GM12891 (cell line): ENCODE measurements around the gene FAM234B.
"Not testable (repeated sequence)": the region's sequence is repeated elsewhere in the genome, so short reads cannot be mapped to it uniquely, and the experiment has no call there.

Source experiments
- DNase-seq: peaks from one replicate; pipeline ENCODE4 v3.0.0; 2011; ENCODE audit warnings: low spot score; ENCODE audit not compliant: insufficient read length
- FAIRE-seq: peaks from 2 replicates; lab custom pipeline; 2011; peaks lifted over from hg19 to GRCh38; lab: Jason Lieb, UNC
- PAX5 ChIP-seq: IDR thresholded peaks from 2 replicates; pipeline ENCODE4 v1.6.1; 2011; ENCODE audit warnings: low read length, moderate library complexity, mild to moderate bottlenecking; ENCODE audit not compliant: insufficient read depth, severe bottlenecking
- POLR2A ChIP-seq: IDR thresholded peaks from 2 replicates; pipeline ENCODE4 v1.6.1; 2011; ENCODE audit warnings: low read depth, low read length, control low read depth
- POLR2AphosphoS5 ChIP-seq: IDR thresholded peaks from 2 replicates; pipeline ENCODE4 v1.6.1; 2011; ENCODE audit warnings: low read depth, low read length, control low read depth
- POU2F2 ChIP-seq: IDR thresholded peaks from 2 replicates; pipeline ENCODE4 v1.6.1; 2011; ENCODE audit warnings: low read depth, mild to moderate bottlenecking, control low read depth, low read length, moderate library complexity
- SPI1 ChIP-seq: IDR thresholded peaks from 2 replicates; pipeline ENCODE4 v1.6.1; 2011; ENCODE audit warnings: low read depth, low read length, control low read depth
- TAF1 ChIP-seq: IDR thresholded peaks from 2 replicates; pipeline ENCODE4 v1.6.1; 2011; ENCODE audit warnings: low read depth, low read length, control low read depth

Gene FAM234B

DNA sequence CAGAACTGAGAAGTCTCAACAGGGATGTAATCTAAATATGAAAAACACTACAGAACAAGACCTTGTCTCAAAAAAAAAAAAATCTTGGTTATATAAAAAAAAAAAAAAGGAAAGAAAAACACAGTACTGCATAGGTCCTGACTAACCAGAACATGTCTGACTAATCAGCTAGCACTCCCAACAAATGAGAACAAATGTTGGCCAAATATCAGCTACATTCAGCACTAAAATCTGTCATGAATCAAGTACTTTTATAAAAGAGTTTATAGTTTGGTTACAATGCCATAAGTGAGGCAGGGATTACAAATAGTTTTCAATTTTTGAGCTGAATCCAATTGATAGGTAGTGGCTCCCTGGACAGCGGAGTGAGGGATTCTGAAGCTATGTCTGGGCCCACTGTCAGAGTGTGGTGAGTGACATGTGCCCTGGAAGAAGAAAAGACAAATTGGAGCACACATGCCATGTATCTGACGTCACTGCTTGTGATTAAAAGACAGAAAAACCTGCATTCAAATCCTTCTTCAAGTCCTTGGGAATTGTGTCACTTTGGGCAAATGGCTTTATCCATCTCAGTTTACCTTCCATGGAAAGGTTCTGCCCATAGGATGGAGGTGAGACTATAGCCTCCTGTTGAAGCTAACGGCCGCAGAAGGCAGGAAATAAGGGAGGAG, 5.6 kb upstream of the FAM234B start:
- TF ChIP-seq POLR2AphosphoS5: no peak
- no peak for TF ChIP-seq POU2F2
- no peak for TF ChIP-seq PAX5
- TF ChIP-seq POLR2A: no peak
- TF ChIP-seq SPI1: no peak
- no peak for TF ChIP-seq TAF1
- no peak for DNase-seq
- FAIRE-seq: no peak

- FAIRE-seq (no peak), DNase-seq (no peak)
- TF ChIP-seq PAX5: no peak
Measured at GRCh38 chr12:13039328-13039956, 4.7 kb upstream of the FAM234B start.

DNA sequence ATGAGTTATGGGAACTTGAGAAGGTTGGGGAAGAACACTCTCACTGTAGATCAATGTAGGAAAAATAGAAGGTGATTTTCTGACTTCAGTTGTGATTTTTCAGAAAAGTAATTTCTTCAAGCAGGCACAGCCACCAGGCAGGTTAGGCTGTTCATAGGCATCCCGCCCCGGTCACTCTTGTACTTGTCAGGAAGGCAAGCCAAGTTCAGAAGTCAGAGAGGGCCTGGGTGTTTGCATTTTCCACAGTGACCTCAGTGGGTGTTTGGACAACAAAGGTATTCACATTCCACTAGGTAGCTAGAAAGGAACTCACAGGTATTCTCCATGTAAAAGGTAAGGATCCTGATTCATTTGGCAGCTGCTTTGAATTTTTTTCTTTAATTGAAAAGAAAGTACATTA, 3.0 kb upstream of the FAM234B start:
- TF ChIP-seq PAX5 (no peak), POLR2A (no peak)
- no peak for DNase-seq
- no peak for FAIRE-seq

DNA sequence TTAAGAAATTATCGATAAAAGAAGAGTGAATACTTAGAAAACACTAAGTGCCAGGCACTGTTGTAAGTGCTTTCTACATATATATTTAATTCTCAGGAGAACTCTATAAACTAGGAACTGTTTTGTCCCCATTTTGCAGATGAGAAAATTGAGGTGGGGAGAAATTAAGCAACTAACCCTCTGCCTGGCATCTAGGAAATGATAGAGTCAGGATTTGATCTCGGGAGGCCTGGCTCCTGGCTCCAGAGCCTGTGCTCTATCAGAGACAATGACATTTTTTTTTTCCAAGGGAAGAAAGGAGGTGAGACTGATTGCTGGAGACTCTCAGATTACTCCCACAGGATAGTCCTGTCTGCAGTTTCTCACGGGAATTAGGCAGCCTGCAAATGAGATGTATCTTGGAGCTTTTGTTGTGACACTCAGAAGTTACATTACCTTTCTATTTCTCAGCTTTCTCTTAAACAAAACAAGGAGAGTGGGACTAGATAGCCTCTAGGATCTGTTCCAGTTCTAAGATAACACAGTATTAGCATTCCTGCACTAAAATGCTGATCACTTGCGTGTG, 1.4 kb upstream of the FAM234B start:
- TF ChIP-seq PAX5 (no peak), TAF1 (no peak)
- FAIRE-seq: no peak
- no peak for DNase-seq

GRCh38 chr12:13044906-13045299, 722 bp downstream of the FAM234B start:
- no peak for TF ChIP-seq POLR2AphosphoS5
- no peak for TF ChIP-seq POLR2A
- no peak for TF ChIP-seq TAF1
- no peak for TF ChIP-seq PAX5
- TF ChIP-seq POU2F2: no peak
- TF ChIP-seq SPI1: no peak
- FAIRE-seq: no peak
- no peak for DNase-seq

DNA sequence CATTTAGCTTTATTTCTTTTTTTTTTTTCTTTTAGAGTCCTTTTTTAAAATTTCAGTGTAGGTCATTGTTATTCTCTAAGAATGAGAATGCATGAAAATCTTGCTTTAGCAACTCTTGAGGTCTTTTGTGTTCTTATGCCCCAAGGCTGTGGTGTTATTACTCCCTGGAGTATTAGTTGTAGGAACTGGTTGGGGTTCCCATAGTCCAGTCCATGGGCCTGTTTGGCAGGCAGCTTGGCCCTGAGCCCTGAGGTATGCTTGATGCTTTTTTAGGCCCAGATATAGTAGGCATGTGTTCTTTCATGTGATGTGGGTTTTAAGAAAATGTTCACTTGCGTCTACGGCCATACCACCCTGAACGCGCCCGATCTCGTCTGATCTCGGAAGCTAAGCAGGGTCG, 1.6 kb downstream of the FAM234B start:
- FAIRE-seq: no peak
- DNase-seq: no peak
- TF ChIP-seq POLR2AphosphoS5 (no peak), TAF1 (no peak), SPI1 (no peak), POLR2A (no peak), PAX5 (no peak), POU2F2 (no peak)

DNA sequence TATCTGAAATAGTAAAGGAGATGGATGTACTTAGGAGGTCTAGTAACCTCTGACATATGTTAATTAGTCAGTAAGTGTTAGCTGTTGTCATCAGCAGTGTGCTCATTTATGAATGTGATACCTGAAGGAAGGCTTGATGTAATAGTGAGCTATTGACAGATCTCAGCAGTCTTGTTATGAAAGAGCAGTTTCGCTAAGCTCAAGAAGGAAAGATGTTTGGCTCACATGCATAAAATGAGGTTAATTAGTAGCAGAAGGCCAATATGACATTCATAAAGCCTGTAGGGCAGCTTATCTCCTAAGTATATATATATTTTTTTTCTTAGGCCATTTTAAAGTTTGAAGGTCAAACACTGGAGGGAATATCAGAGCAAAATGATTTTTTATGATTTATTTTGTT, 2.8 kb downstream of the FAM234B start:
- TF ChIP-seq TAF1 (no peak), POU2F2 (no peak), POLR2A (no peak), POLR2AphosphoS5 (no peak), SPI1 (no peak), PAX5 (no peak)
- DNase-seq (no peak), FAIRE-seq (no peak)

- FAIRE-seq (no peak), DNase-seq (no peak)
Measured at GRCh38 chr12:13049816-13050215, 5.6 kb downstream of the FAM234B start.

DNA sequence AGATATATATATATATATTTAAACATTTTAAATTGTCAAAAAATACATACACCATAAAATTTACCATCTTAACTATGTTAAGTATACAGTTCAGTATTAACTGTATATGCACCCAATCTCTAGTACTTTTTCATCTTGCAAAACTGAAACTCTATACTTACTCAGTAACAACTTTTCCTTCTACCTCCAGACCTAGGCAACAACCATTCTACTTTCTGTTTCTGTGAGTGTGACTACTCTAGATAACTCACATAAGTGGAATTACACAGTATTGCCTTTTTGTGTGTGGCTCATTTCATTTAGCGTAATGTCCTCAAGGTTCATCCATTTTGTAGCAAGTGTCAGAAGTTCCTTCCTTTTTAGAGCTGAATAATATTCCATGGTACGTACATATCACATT, 8.2 kb downstream of the FAM234B start:
- DNase-seq (no peak), FAIRE-seq (no peak)
- TF ChIP-seq POLR2AphosphoS5: no peak
- no peak for TF ChIP-seq PAX5

More at GRCh38 chr12:13049816-13050215, 5.6 kb downstream of the FAM234B start:
- no peak for TF ChIP-seq POLR2A

DNA sequence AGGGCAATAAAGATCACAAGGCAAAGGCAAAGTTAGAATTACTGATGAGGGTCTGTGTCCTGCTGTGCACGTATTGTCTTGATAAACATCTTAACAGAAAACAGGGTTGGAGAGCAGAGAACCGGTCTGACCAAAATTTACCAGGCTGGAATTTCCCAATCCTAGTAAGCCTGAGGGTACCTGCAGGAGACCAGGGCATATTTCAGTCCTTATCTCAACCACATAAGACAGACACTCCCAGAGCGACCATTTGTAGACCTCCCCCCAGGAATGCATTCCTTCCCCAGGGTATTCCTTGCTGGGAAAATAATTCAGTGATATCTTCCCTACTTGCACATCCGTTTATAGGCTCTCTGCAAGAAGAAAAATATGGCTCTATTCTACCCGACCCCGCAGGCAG, 9.4 kb downstream of the FAM234B start:
- not testable (repeated sequence) for FAIRE-seq, DNase-seq

DNA sequence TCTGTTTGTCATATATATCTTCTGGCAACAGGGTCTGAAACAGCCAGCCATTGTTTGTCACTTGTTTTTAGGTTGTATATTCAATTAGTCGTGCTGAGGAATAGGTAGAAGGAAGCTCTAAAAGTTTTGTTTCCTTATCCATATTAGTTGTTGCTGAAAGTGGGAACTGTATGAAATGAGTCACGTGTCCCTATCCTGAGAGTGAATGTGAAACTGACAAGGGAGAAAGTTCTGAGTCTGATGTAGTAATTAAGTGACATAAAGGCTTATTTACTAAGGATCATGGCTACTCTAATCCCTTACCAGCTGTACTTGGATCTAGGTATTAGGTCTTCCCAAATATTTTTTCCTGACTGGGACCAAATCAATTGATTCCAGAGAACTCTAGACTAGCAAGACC, 16.4 kb downstream of the FAM234B start:
- TF ChIP-seq TAF1 (no peak), POLR2AphosphoS5 (no peak), PAX5 (no peak), POU2F2 (no peak), POLR2A (no peak), SPI1 (no peak)
- FAIRE-seq: no peak
- no peak for DNase-seq
